NAMALWA (cell line): Measurements from ENCODE around the gene SOCS7.
"Not testable (repeated sequence)": the region's sequence is repeated elsewhere in the genome, so short reads cannot be mapped to it uniquely, and the experiment has no call there.

Experiments used
- DNase-seq: peaks from one replicate; pipeline ENCODE4 v3.0.0-alpha.2; 2015; ENCODE audit warnings: low spot score

SOCS7 gene

DNA sequence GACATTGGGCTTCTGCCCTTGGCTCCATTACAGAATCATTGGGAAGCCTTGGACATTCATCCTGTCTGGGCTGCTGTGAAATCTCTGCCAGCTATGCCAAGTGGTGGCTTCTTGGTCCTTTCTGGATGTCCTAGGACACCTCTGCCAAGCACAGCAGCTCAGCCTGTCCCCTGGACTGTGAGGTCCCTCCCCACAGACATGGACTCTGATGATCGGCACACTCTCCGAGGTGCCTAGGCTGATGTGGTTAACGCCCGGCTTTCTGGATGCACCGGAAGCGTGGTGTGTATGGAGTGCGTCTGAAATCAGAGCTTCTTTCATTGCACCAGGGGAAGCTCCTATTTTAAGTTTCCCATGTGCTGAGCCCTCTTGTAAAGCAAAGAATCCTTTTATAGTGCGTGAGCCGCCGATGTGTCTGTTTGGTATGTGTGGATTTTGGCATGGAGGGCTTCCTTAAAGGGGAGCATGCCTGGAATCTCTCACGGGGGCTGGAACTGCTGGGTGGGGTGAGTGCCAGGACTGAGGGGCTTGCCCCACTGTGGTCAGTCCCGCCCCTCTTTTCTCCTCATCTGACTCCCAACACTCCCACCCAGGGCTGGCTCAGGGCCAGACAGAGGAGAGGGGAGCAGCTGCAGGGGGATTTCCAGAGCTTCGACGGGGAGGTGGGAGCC lies 69.7 kb downstream of the SOCS7 start:
- DNase-seq: peak; percentile 51

DNA sequence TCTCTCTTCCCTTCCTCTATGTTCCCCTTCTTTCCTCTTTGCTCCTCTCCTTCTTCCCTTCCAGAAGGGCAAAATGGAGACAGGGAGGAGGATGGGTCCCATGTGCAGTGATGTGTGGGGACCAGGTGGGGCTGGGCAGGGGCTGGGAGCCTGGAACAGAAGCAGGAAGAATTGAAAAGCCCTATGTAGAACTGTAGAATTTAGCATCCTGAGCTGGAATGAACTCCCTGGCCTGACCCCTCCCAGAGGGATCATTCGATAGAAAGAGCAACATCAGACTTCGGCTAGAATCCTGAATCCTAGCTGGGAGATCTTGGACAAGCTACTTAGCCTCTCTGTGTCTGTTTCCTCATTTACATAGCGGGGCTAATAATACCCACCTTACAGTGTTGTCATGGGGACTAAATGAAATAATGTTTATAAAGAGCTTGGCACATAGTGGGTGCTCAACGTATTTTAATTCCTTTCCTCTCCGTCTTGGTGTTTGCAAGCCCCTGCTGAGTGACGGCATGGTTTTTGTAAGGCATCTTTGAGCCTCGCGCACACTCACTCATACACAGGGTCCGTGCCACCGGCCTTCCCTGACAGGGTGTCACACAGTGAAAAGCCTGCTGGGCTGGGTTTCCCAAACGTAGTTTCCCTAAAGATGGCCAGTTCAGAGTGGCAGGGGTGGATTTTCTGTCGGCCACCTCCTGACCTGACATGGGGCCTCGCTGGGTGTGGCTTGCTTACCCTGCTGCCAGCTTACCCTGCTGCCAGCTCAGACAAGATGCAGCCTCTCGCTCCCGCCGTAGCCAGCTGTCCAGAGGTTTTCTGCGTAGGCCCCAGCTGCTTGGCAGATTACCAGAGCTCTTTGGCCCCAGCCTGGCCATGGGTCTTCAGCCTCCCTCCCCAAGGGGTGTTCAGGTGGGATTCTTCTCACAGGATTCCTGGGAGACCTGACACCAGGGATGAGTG lies 70.5 kb downstream of the SOCS7 start:
- DNase-seq: peak; percentile 69

- DNase-seq: no peak
Measured at GRCh38 chr17:38424297-38424972, 72.8 kb downstream of the SOCS7 start.

GRCh38 chr17:38425031-38425430 lies 73.4 kb downstream of the SOCS7 start:
- no peak for DNase-seq

DNA sequence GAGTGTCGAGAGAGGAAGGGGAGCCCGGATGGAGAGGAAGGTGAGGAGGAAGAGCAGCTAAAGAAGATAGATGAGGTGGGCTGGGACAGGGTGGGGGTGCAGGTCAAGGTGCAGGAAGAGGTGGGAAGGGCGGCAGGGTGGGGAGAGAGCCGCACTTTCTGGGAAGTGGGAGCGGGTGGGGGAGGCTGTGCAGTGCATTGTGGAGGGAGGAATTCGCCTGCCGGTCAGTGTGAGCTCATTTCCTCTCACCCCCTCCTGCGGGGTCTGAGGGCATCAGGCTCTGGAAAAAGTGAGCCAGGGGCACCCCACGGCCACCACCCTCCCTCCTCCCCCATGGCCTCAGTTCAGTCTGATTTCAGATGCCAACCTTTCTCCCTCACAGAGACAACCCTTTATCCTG lies 74.1 kb downstream of the SOCS7 start:
- DNase-seq: no peak

DNA sequence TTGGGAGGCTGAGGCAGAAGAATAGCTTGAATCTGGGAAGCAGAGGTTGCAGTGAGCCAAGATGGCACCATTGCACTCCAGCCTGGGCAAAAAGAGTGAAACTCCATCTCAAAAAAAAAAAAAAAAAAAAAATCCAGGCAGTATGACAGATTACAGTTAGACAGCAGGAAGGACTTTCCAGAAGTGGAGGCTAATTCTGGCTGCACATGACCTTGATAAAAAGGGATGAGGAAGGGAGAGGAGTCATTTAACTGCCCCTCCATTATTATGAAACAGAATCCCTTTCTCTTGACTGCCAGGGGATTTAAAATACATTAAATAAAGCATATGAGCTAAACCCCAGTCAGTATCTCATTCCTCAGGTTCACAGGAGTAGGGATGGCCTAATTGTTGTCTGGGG lies 74.8 kb downstream of the SOCS7 start:
- DNase-seq: no peak

DNA sequence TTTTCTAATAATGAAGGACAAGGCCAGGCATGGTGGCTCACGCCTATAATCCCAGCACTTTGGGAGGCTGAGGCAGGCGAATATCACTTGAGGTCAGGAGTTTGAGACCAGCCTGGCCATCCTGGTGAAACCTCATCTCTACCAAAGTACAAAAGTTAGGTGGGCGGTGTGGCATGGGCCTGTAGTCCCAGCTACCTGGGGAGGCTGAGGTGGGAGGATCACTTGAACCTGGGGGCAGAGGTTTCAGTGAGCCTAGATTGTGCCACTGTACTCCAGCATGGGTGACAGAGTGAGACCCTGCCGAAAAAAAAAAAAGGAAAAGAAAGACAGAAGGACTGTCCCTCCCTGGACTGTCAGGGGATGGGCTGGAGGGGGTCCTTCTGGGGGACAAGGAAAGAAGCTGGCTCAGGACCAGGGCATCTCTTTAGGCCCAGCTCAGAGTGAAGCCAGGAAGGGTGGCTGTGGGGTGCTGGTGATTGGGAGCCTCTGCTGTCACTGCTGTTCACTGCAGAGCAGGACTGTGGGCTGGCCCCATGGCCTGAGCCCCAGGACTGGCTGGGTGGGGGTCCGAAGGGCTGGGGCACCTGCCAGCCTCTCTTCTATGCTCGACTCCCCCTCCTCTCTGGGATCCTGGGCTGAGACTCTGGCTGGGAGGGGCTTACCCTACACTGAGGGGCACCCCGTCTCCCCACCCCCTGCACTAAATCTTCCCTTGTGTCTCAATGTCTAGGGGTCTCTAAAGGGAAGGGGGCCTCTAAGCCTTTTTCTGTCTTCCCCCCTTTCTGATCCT lies 75.7 kb downstream of the SOCS7 start:
- no peak for DNase-seq

DNA sequence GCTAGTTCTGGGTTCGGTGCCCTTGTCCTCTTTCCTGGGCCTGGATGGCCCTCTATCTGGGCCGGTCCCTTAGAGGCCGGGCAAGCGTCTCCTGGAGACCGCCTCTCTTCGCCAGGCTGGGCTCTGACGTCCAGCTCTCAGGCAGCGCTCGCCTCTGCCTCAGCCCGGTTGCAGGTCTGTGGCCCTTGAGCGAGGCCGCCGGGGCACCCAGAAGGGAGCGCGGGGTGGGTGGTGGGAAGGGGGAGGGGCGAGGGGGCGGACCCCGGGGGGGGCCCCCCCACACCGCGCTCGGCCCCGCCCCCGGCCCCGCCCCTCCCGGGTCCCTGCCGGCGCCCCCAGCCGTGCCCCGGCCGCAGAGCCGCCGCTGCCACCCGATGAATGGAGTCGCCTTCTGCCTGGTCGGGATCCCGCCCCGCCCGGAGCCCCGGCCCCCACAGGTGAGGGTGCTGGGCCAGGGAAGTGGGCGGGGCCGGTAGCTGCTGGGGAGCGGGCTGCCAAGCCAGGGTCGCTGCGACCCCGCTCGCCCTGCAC lies 76.5 kb downstream of the SOCS7 start, which contains the start of gene ARHGAP23:
TSS of gene ARHGAP23 (plus strand) at position 353 of the 531 bp plus-strand sequence. CDS start at position 375, 22 bp downstream.
- peak; percentile 38 for DNase-seq

DNA sequence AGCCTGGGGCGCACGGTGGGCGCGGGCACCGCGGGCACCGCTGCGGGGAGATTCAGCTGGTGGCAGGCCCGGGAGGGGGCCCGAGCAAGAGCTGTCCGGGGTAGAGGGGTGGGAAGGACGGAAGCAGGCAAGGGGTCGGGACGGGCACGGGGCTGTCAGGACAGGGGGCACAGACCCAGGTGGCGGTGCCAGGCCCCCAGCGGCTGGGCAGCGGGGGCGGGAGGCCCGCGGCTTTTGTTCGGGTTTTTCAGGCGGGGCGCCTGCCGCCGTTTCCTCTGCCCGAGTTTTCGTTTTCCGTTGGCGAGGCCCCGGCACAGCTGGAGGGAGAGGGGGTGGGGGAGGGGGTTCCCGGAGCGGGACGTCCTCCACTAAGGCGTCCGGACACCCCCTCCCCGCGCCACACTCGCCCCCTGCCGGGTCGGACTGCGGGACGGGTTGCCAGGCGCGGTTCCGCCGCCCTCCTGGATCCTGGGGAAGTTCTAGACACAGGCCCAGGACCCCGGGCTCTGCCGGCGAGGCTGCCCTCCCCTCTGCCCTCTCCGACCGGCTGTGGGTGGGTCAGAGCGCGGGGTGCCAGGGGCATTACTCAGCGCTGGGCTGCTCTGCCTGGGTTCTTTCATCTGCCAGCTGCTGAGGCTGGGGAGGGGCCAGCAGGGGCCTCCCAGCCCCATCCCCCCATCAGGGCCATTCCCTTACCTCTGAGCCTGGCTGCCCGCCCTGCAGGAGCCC lies 77.2 kb downstream of the SOCS7 start:
- no peak for DNase-seq

- DNase-seq: no peak
Measured at GRCh38 chr17:38429476-38430100, 77.9 kb downstream of the SOCS7 start.

DNA sequence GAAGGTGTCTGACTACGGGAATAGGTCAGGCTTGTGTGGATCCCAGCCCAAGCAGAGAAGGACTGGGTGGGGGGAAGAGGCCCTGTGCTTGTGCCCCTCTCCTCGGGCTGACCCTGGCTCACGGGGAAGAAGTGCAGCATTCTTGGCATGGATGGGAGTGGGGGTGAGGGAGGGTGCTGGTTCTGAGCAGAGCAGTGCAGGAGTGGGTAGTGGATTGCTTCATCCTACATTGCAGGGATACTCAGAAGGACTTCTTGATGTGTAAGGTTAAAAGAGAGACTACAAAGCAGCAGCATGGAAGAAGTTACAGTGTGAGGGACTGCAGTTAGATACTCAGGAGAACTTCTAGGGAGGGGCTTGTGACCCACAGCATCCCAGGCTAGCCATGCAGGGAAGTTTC lies 78.7 kb downstream of the SOCS7 start:
- DNase-seq: no peak

GRCh38 chr17:38430822-38431221 lies 79.2 kb downstream of the SOCS7 start:
- DNase-seq: no peak

GRCh38 chr17:38431346-38432145 lies 79.9 kb downstream of the SOCS7 start:
- DNase-seq: no peak

DNA sequence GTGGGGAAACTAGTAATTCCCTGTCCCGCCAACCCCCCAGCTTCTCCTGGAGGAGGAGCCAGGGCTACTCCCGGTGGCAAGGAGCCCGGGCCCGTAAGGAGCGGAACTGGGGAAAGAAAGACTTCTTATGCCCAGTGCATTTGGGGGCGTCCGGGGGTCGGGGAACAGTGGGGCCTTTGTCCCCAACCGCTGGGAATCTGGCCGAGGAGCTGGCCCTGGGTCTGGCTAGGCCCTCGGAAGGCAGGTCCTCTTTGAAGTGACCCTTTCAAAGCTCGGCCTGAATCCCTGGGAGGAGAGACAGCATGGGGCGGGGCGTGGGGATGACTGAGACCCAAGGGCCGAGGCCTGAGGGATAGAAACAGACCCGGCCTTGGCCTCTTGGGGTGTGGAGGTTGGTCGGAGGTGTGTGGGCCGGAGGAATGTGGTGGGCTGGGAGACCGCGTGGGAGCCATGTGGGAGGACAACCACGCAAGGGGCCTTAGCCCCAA lies 82.6 kb downstream of the SOCS7 start:
- DNase-seq: no peak

GRCh38 chr17:38435795-38436194 lies 84.2 kb downstream of the SOCS7 start:
- DNase-seq: no peak

GRCh38 chr17:38436386-38436785 lies 84.7 kb downstream of the SOCS7 start:
- no peak for DNase-seq

DNA sequence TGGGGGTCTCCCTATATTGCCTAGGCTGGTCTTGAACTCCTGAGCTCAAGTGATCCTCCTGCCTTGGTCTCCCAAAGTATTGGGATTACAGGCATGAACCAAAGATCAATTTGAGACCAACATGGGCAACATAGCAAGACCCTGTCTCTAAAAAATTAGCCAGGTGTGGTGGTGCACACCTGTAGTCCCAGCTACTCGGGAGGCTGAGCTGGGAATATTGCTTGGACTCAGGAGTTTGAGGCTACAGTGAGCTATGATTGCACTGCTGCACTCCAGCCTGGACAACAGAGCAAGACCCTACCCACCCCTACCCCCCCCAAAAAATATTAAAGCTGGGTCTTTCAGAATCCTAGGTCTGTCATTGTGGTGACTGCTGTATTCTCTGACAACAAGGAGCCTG lies 85.7 kb downstream of the SOCS7 start:
- not testable (repeated sequence) for DNase-seq

DNA sequence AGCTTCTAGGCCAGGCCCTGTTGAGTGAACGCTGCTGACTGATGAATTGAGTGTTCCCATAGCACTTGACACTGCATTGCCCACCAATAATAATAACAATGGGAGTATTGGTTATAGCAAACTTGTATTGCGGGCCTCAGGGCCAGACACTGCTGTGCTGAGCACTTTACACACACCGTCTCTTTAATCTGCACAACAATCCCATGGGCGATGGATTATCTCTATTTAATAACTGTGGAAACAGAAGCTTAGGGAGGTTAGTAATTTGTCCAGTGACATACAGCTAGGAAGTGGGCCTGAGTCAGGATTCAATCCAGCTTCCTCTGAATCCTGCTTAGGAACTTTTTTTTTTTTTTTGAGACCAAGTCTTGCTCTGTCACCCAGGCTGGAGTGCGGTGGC lies 87.8 kb downstream of the SOCS7 start:
- DNase-seq: no peak
